Activated CD8-positive, alpha-beta T cell treated with anti-CD3 and anti-CD28 coated beads for 36 hours (primary cell): Measurements from ENCODE around the gene TIGD3. TPM values are rescaled to one million over a fixed set of nuclear protein-coding genes. Genes with fewer than 3 reads are reported as not detected.

ENCODE experiments used
- ATAC-seq: fragments of 200-7000 bp; cut with Tn5 transposase; one replicate; pipeline ENCODE4 v1.10.0; 2021; ENCODE audit warnings: mild to moderate bottlenecking, moderate library complexity
- CTCF ChIA-PET: fragments of 350-600 bp; sonication (Branson Sonifier 250); formaldehyde crosslinking; loops from one replicate; lab custom pipeline; 2021; ENCODE audit warnings: antibody characterized with exemption; lab: Charles Lee
- POLR2A ChIA-PET: fragments of 350-600 bp; sonication (Branson Sonifier 250); formaldehyde crosslinking; loops from one replicate; lab custom pipeline; 2021; ENCODE audit warnings: antibody characterized with exemption; lab: Charles Lee
- DNase-seq: peaks from one replicate; pipeline ENCODE4 v3.0.0-alpha.2; 2020
- H3K27ac Mint-ChIP-seq: one replicate; pipeline ENCODE4 v1.8.0; 2021; ENCODE audit warnings: mild to moderate bottlenecking, mixed read lengths
- H3K27me3 Mint-ChIP-seq: one replicate; pipeline ENCODE4 v1.8.0; 2021; ENCODE audit warnings: mixed read lengths
- H3K36me3 Mint-ChIP-seq: one replicate; pipeline ENCODE4 v1.8.0; 2021; ENCODE audit warnings: low read depth, mixed read lengths
- H3K4me1 Mint-ChIP-seq: one replicate; pipeline ENCODE4 v1.8.0; 2021; ENCODE audit warnings: low read depth, mixed read lengths
- H3K4me3 Mint-ChIP-seq: one replicate; pipeline ENCODE4 v1.8.0; 2021; ENCODE audit warnings: mild to moderate bottlenecking, moderate library complexity, mixed read lengths
- H3K9me3 Mint-ChIP-seq: one replicate; pipeline ENCODE4 v1.8.0; 2021; ENCODE audit warnings: mixed read lengths
- intact Hi-C: fragments of 100-400 bp; cut with micrococcal nuclease; formaldehyde crosslinking; loops from one replicate; pipeline ENCODE4 v1.10.0; 2022
- total RNA-seq, 2 experiments: library from RNA; stranded (reverse); gene quantifications; one replicate each; pipeline ENCODE4 v1.2.3, GENCODE V29; 2021
- TF ChIP-seq, protein P1 (sequence below): fragments of 200-600 bp; IDR thresholded peaks from one replicate; pipeline ENCODE4 v1.8.0; 2022; ENCODE audit warnings: antibody characterized with exemption, mild to moderate bottlenecking

The TIGD3 gene
- total RNA-seq, 2 experiments from 2014 or later = 0.65 to 1.4 TPM

DNA sequence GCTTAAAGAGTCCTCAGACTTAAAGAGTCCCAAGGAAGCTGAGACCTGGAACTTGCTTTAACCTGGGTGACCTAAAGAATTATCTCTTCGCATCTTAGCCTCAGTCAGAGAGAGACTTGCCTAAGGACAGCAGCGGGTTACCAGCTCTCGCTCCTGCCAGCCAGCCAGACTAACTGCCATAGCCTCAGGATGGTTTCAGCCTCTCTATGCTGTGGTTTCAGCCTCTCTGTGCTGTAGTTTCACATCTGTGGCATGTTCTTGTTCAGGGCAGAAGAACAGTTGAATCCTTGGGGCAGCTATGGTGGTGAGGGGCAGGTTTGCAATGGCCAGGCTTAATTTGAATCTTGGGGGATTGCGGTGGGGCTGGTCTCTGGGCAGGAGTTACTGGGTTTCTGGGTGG lies 34.2 kb downstream of the TIGD3 start:
- Mint-ChIP-seq H3K36me3 (peaks cover 17% of the 10 kb centered on the region), H3K4me3 (peak overlapping the region; percentile 39), H3K9me3 (no peaks in the 10 kb centered on the region), H3K27me3 (no peaks in the 10 kb centered on the region), H3K27ac (peak overlapping the region; percentile 50), H3K4me1 (peaks cover 70% of the 10 kb centered on the region)
- DNase-seq = no peak
- ChIA-PET CTCF (interaction anchor here (0.8 to 2.8 kb wide), 9 partner anchors 12 to 143 kb away, joined by 3 to 20 read pairs (median 4); no protein-coding TSS in a partner anchor), POLR2A (interaction anchor here (1.0 to 18.5 kb wide), 6 partner anchors 9 to 138 kb away, joined by 3 to 339 read pairs (median 4); partner anchors contain the start of genes MALAT1 and NEAT1)
- ATAC-seq = no peak
- TF ChIP-seq, protein P1, sequence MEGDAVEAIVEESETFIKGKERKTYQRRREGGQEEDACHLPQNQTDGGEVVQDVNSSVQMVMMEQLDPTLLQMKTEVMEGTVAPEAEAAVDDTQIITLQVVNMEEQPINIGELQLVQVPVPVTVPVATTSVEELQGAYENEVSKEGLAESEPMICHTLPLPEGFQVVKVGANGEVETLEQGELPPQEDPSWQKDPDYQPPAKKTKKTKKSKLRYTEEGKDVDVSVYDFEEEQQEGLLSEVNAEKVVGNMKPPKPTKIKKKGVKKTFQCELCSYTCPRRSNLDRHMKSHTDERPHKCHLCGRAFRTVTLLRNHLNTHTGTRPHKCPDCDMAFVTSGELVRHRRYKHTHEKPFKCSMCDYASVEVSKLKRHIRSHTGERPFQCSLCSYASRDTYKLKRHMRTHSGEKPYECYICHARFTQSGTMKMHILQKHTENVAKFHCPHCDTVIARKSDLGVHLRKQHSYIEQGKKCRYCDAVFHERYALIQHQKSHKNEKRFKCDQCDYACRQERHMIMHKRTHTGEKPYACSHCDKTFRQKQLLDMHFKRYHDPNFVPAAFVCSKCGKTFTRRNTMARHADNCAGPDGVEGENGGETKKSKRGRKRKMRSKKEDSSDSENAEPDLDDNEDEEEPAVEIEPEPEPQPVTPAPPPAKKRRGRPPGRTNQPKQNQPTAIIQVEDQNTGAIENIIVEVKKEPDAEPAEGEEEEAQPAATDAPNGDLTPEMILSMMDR = no peak
- intact Hi-C loops = no loop called here

DNA sequence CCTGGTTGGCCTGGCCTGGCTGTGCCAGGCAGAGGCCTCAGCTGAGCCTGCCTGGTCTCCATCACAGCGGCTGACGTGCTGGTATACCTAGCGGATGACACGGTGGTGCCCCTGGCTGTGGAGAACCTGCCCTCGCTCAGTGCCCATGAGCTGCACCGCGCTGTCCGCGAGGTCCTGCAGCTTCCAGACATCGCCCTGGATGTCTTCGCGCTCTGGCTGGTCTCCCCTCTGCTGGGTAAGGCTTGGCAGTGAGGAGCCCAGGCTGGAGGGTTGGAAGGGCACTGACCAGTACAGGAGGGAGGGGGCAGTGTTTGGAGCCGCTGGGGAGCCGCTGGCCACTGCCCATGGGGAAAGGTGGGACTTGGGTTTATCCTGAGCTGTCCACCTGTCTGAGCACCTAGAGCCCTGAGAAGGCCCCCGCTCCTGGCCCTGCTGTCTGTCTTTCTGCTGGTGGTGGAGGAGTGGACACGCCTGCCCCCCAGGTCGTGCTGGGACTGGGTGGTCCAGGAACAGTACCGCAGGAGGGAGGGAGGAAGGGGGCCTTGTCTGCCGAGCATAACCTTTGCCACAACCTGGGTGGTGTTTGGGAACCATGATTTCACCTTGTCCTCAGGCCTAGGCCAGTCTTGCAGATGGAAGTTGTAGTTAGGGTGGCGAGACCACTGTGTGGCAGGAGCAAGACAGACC lies 34.9 kb downstream of the TIGD3 start:
- Mint-ChIP-seq H3K4me3 (no peak overlapping the region), H3K36me3 (peaks cover 17% of the 10 kb centered on the region), H3K4me1 (peaks cover 63% of the 10 kb centered on the region), H3K27me3 (no peaks in the 10 kb centered on the region), H3K9me3 (no peaks in the 10 kb centered on the region), H3K27ac (peak overlapping the region; percentile 25)
- TF ChIP-seq, protein P1 = no peak
- ChIA-PET POLR2A (interaction anchor here (0.6 to 18.5 kb wide), 4 partner anchors 32 to 484 kb away, joined by 3 to 339 read pairs (median 168); partner anchors contain the start of genes MALAT1 and NEAT1), CTCF (no interaction called here)
- intact Hi-C loops = no loop called here
- ATAC-seq (no peak), DNase-seq (no peak)

DNA sequence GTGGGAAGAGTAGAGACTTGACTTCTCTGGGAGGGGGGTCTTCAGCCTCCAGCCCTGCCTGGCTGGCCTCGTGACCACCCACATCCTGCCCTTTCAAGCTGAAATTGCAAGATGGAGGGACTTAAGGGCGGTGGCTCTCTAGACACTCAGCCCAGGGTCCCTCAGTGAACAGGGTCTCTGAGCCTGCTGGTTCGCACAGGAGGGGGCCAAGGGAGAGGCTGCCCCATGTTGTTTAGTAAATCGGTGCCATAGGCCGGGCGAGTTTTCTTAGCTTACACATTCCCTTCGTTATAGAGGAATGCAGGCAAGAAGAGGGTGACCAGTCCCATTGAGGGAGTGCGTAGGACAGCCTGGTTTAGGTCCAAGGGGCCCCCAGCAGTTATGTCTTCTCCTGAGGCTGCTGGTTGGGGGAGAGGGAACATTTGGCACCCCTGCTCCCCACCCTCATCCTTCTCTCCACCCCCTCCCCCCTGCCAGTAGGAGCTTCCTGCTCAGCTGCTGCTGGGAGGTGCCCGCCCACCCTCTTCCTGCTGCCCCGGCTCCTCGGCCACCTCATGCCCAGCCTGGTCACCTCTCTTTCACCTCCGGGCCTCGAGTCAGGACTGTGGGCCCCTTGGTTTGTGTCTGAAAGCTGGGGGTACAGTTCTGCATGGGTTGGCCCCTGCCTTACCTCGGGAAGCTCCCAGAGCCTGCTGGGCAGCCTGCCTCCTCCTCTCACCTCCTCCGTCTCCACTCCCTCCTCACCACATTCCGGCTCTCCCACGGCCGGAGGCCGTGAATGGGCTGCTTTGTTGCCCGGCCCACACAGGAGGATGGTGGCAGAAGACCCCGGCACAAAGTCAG lies 35.8 kb downstream of the TIGD3 start:
- POLR2A ChIA-PET = interaction anchor here (0.7 to 18.5 kb wide), 4 partner anchors 9 to 113 kb away, joined by 3 to 339 read pairs (median 171); partner anchors contain the start of genes MALAT1, NEAT1 and SLC25A45
- TF ChIP-seq, protein P1 = no peak
- DNase-seq = no peak
- Mint-ChIP-seq H3K4me1 (peaks cover 54% of the 10 kb centered on the region), H3K4me3 (peak overlapping the region; percentile 5), H3K27ac (peak overlapping the region; percentile 25), H3K36me3 (peaks cover 17% of the 10 kb centered on the region), H3K27me3 (no peaks in the 10 kb centered on the region), H3K9me3 (no peaks in the 10 kb centered on the region)
- CTCF ChIA-PET = interaction anchor here (1.3 to 3.3 kb wide), 2 partner anchors 25 to 150 kb away, joined by 3 to 10 read pairs; no protein-coding TSS in a partner anchor
- intact Hi-C loops = no loop called here
- no peak for ATAC-seq

DNA sequence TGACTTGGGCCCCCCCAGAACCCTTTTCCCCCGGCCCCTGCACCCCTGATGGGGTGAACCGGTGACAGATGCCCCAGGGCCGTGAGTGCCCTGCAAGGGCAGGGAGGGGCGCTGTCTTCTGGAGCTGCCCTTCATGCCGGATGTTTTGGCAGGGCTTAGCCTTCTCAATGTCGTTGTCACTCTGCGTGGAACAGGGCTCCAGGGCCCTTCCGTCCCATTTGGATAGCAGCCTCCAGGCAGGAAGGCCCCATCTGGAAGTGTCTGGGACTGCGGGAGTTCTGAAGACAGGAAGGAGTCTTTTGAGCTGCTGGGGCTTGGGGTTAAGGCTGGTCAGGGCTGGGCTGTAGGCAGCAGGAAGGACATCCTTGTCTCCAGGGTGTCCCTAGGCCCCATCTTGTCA lies 36.4 kb downstream of the TIGD3 start:
- H3K9me3 Mint-ChIP-seq = no peaks in the 10 kb centered on the region
- no peak overlapping the region for H3K27ac Mint-ChIP-seq

More for the DNA sequence above, 36.4 kb downstream of the TIGD3 start:
- ATAC-seq (no peak), DNase-seq (no peak)
- intact Hi-C loops = no loop called here
- POLR2A ChIA-PET = interaction anchor here (0.6 to 18.5 kb wide), 6 partner anchors 10 to 112 kb away, joined by 3 to 339 read pairs (median 6); partner anchors contain the start of genes MALAT1, NEAT1 and SLC25A45
- TF ChIP-seq, protein P1 = no peak
- H3K36me3 Mint-ChIP-seq = peaks cover 17% of the 10 kb centered on the region
- H3K27me3 Mint-ChIP-seq = no peaks in the 10 kb centered on the region
- H3K4me1 Mint-ChIP-seq = peaks cover 47% of the 10 kb centered on the region
- CTCF ChIA-PET = interaction anchor here (1.3 to 3.3 kb wide), 2 partner anchors 25 to 149 kb away, joined by 3 to 10 read pairs; no protein-coding TSS in a partner anchor
- H3K4me3 Mint-ChIP-seq = no peak overlapping the region
